Endometrial microvascular endothelial cells (primary cell): ENCODE measurements around the gene ZBTB17. TPM values are rescaled to one million over a fixed set of nuclear protein-coding genes. Genes with fewer than 3 reads are reported as not detected.
"Not testable (repeated sequence)": the region's sequence is repeated elsewhere in the genome, so short reads cannot be mapped to it uniquely, and the experiment has no call there.

Source experiments
- in situ Hi-C: cut with HindIII; loops from 2 replicates; pipeline ENCODE4 v1.10.0; 2017; ENCODE audit warnings: low sequenced_read_pairs, low pct_unique_long_range_greater_than_20kb; ENCODE audit errors: inconsistent ontology term
- total RNA-seq: library from RNA; depleted of rRNA; stranded (reverse); fragments of >200 nt; gene quantifications from one replicate; pipeline ENCODE4 v1.2.3, GENCODE V29; 2015; ENCODE audit errors: inconsistent ontology term

The ZBTB17 gene
- total RNA-seq, result 26.5 TPM

- in situ Hi-C loops, result no loop called here
Observed at GRCh38 chr1:15975805-15976680, at the start of gene ZBTB17. Gene ZBTB17 (minus strand): TSS chr1:15976101. CDS start chr1:15948495, 27,606 bp downstream.

DNA sequence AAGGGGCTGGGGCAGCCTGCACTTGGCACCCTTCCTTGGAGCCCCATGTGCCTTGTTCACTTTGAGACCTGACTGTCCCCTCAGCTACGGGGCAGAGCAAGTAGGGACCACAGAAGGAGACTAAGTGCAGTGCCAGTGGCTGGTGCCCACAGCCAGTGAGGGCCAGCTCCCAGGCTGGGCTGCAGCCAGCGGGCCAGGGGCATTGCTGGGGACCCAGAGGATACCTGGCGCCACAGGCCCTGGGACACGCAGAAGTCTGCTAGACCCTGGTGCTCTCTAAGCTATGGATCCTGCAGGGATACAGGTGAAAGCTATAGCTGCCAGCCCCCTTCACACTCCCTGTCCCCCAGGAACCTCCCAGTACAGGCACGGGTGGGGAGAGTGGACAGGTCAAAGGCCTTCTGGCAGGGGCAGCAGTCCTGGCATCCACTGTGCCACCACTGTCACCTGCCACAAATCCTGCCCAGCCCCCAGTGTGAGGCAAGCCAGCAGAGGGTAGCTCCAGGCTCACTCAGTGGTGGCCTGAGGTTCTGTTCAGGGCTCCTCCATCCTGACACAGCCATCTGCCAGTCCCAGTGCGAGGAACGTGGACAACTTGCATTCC lies 47.3 kb upstream of the ZBTB17 start:
- in situ Hi-C loops, result no loop called here

GRCh38 chr1:16022393-16022792 lies 46.5 kb upstream of the ZBTB17 start:
- in situ Hi-C loops, result no loop called here

DNA sequence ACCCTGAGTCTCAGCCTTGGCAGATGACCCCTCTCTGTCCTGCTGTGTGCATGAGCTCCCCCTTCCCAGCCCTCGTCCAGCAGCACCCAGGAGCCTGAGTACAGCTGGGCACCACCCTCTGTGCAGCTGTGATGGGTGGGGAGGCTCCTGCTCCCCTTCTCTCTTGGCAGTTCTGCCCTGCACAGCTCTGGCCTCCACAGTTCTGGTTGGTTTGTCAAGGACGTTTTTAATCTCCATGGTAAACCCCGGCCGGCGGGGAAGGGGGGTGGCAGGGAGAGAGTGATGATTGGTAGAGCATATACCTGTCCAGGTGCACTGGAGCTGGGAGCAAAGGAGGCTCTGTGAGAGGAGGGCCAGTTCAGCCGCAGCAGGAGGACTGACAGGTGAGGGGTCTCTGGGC lies 45.8 kb upstream of the ZBTB17 start, which contains the start of gene CLCNKA:
TSS of gene CLCNKA (plus strand) at position 356 of the 400 bp plus-strand sequence. CDS start 584 bp downstream, outside the sequence.
- in situ Hi-C loops, result no loop called here

- in situ Hi-C loops, result not testable (repeated sequence)
Observed at GRCh38 chr1:16020878-16021277, 45.0 kb upstream of the ZBTB17 start.

GRCh38 chr1:16020325-16020724 lies 44.4 kb upstream of the ZBTB17 start:
- in situ Hi-C loops, result no loop called here

DNA sequence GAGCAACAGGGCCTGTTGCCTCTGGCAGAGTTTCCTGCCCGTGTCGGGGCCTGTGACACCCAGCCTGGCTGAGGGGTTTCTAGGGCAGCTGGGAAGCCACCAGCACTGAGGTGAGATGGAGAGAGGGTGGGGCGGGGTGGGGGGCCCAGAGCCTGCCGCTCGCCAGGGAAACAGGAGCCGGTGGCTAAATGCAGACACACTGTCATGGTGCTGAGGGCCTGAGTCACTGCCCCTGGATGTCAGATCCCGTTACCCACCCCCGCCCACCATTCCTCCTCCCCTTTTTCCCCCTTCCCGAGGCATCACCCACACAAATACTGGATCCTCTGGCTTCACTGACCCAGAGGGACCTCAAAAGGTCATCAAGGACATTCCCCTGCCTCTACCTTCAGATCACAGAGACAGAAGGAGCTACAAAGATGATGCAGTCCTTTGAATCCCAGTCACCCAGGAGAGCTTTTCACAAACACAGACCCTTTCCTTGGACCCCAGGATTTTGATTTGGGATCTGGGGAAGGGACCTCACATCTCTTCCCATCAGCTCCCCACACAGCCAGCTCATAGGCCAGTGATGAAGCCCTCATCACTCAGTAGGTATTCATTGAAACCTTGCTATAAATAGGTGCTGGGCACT lies 43.9 kb upstream of the ZBTB17 start:
- in situ Hi-C loops, result no loop called here

- in situ Hi-C loops, result no loop called here
Observed at GRCh38 chr1:16018749-16019643, 43.1 kb upstream of the ZBTB17 start.

- in situ Hi-C loops, result no loop called here
Observed at GRCh38 chr1:16018308-16018707, 42.4 kb upstream of the ZBTB17 start.

DNA sequence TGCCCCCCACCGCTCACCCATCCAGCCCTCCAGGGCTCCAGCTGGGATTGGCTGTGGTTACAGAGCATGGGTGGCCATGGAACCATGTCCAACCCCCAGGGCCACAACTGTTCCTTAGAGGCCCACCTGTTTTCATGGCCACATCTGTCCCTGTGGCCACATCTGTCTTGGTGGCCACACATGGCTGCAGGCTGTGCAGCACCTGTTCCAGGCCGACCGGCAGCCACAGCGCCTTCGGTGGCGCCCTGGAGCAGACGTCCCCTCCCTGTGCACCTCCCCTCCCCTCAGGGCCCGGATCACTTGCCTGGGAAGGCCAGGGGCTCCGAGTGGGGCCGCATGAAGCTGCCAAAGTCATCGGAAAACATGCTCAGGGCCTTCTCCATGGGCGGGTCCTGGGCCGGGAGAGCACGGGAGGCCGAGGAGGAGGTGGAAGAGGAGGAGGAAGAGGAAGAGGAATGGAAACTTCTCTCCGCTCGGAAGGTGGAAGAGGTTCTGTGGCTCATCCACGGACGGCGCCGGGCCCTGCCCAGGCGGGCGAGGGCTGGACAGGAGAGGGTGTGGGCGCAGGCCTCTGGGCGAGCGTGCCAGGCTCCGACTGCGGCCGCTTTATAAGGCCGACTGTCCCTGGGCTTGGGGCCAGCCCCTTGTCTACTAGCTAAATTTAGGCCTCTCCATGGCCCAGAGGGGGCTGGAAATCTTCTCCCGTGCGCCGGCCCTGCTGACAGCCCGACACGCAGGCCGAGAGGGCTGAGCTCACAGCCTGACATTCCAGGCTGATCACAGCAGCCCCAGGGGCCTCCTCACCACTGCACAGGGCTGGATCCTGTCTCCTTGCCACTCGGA lies 41.8 kb upstream of the ZBTB17 start, which contains the start of gene HSPB7:
TSS of gene HSPB7 (minus strand) at position 583 of the 843 bp plus-strand sequence. CDS start at position 503, 80 bp downstream.
- in situ Hi-C loops, result no loop called here

- in situ Hi-C loops, result no loop called here
Observed at GRCh38 chr1:16017076-16017460, 41.2 kb upstream of the ZBTB17 start.

DNA sequence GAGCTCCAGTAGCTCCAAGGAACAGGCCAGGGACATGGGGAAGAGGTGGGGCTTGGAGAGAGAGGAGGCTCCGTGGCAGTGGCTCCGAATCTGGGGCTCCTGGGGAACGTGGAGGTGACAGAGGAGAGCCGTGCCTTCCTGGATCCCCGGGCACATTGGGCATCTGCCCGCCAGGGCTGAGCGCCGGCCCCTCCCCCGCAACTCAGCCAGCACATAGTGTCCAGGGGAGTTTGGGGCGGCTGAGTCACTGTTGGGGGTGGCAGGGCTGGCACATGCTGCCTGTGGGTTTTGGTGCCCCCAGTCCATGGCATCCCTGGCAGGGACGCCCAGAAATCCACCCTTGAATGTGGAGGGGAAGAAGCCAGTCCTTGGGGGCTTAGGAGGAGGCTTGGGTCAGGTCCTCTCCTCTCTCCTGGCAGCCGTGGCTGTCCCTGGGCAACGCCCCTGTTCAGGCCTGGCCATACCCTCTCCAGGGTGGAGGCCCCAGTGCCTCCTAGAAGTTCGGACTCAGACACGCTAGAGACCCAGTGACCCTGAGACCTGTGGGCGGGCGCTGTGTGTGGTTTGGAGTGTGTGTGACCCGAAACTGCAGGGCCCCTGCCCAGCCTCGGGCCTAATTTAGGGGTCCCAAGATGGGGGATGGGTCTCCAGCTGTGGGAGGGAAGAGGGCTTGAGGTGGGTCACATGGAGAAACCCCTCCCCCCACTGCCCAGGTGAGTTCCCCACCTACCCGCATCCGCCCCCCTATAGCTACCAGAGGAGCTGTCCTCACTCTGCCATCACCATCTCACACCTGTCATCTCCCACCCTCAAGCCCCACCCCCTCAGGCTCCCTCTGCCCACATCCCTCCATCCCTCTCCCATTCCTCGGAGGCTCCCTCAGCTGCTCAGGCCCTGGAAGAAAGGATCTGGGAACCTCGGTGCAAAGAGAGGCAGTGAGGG lies 40.3 kb upstream of the ZBTB17 start:
- in situ Hi-C loops, result no loop called here

- in situ Hi-C loops, result no loop called here
Observed at GRCh38 chr1:16015491-16015890, 39.6 kb upstream of the ZBTB17 start.

DNA sequence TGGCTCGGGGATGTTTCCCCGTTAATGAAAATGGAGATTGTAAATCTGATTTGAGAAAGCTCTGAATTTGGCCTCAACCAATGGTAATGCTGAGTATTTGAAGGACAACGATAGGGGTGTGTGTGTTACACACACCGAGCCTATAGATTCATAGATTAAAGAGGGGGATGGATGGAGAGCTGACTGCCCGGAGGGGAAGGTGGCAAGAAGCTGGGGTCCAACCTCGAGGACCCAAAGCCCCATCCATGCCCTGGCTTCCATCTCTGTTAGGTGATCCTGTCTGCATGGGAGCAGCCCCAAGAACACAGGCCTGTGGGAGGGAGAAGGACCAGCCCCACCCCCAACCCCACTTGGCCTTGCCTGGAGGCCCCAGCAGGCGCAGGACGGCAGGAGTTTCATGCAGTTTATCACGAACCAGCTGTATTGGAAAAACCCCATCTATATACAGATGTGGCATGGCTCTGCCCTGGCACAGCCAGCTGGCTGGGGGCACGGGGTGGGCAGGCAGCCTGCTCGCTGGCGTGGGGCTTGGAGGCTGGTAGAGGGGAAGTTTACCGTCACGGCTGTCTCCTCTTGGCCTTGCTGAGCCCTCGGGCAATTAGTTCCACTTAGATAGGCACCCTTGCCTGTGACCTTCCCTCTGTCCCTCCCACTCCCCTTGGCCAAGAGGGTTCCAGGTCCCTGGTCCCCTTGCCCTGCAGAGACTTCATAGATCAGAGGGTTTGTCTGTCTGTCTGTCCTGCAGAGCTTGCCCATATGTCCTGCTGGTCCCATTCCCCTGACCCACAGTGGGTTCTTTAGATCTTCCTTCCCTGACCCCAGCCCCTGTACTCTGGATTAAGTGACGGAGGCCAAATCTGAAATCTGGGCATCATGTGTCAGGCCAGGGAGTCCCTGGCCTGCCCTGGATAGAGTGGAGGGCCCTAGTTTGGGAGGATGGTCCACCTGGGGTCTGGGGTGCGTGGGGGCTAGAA lies 38.9 kb upstream of the ZBTB17 start:
- in situ Hi-C loops, result no loop called here

DNA sequence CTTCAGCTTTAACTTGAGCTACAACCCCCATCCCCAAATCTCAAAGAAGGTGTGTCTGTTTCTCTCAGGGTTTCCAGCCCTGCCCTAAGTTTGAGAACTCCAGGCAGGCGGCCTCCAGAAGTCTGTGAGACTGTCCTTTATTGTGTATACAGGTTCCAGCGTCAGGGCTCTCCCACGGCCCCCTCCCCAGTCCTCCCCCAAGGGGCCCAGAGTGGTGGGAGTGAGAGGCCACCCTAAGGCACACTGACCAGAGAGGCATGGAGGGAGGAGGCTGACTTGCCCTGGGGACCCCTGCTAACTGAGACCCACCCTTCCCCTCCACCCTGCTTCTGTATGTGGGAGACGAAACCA lies 38.0 kb upstream of the ZBTB17 start:
- in situ Hi-C loops, result no loop called here
